ENCODE measurements around the gene PTGS2. TPM values are rescaled to one million over a fixed set of nuclear protein-coding genes. Genes with fewer than 3 reads are reported as not detected.

Gene PTGS2
- total RNA-seq, 1 experiment from 2014 or later, result 0.37 TPM

DNA sequence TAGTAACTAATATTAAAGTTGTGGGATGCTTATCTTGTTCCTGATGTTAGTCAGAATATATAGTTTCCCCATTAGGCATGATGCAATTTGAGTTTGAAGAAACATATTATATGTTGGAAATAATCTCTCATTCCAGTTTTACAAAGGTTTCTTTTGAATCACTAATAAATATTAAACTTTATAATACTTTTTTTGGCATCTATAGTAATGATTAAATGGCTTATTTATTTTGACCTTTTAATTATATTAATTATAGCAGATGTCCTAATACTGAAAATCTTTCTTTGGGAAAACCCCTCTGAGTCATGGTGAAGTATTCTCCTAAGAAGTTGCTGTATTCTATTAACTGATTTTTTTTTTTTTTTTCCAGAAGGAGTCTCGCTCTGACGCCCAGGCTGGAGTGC is 28.5 kb upstream of the PTGS2 start:
- Histone ChIP-seq H4K91ac (ENCODE audit: insufficient read length, low read depth, low read length) (no peak overlapping the region), H3K18ac (ENCODE audit: insufficient read length, low read depth, low read length) (no peak overlapping the region), H2BK20ac (ENCODE audit: low read depth, low read length, poor library complexity, severe bottlenecking) (no peak overlapping the region), H4K20me1 (ENCODE audit: control insufficient read depth, insufficient read depth, insufficient read length) (no peaks in the 10 kb centered on the region), H2BK15ac (ENCODE audit: low read depth, low read length) (no peak overlapping the region), H2BK12ac (ENCODE audit: insufficient read length, low read depth, low read length) (no peak overlapping the region), H4K8ac (replicated peaks; ENCODE audit: insufficient read length, low read depth, low read length) (no peak overlapping the region), H3K27ac (ENCODE audit: insufficient read length, low read depth, low read length) (no peak overlapping the region), H3K9ac (ENCODE audit: extremely low read depth, insufficient read length, low read length) (no peak overlapping the region), H3K56ac (ENCODE audit: insufficient read length, low read depth, low read length) (no peak overlapping the region), H3K27me3 (ENCODE audit: insufficient read depth, low read length) (no peaks in the 10 kb centered on the region), H4K5ac (ENCODE audit: insufficient read length, low read depth, low read length) (no peak overlapping the region), H3K14ac (ENCODE audit: insufficient read depth, low read length) (no peak overlapping the region), H3K4me2 (ENCODE audit: insufficient read depth, insufficient read length, low read length) (no peak overlapping the region), H2BK5ac (ENCODE audit: insufficient read length, low read length) (no peak overlapping the region), H3K79me1 (ENCODE audit: insufficient read depth, low read depth, low read length, poor library complexity, severe bottlenecking) (no peaks in the 10 kb centered on the region), H2BK120ac (ENCODE audit: low read depth, low read length, poor library complexity, severe bottlenecking) (no peak overlapping the region), H3K79me2 (ENCODE audit: insufficient read depth, low read length) (no peaks in the 10 kb centered on the region), H2AFZ (ENCODE audit: low read length) (no peak overlapping the region), H3K4me1 (ENCODE audit: insufficient read depth, low read length) (no peaks in the 10 kb centered on the region), H3K23me2 (ENCODE audit: insufficient read length, low read depth, low read length, poor library complexity, severe bottlenecking) (no peaks in the 10 kb centered on the region), H3K23ac (ENCODE audit: insufficient read length, low read depth, low read length) (no peak overlapping the region), H2AK5ac (ENCODE audit: insufficient read length, low read length) (no peak overlapping the region), H3K4ac (ENCODE audit: low read depth, low read length) (no peak overlapping the region), H3T11ph (ENCODE audit: low read length) (no peak overlapping the region), H3K9me3 (ENCODE audit: control insufficient read depth, low read depth, low read length) (no peaks in the 10 kb centered on the region)
- TF ChIP-seq, protein P1, sequence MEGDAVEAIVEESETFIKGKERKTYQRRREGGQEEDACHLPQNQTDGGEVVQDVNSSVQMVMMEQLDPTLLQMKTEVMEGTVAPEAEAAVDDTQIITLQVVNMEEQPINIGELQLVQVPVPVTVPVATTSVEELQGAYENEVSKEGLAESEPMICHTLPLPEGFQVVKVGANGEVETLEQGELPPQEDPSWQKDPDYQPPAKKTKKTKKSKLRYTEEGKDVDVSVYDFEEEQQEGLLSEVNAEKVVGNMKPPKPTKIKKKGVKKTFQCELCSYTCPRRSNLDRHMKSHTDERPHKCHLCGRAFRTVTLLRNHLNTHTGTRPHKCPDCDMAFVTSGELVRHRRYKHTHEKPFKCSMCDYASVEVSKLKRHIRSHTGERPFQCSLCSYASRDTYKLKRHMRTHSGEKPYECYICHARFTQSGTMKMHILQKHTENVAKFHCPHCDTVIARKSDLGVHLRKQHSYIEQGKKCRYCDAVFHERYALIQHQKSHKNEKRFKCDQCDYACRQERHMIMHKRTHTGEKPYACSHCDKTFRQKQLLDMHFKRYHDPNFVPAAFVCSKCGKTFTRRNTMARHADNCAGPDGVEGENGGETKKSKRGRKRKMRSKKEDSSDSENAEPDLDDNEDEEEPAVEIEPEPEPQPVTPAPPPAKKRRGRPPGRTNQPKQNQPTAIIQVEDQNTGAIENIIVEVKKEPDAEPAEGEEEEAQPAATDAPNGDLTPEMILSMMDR (conservative IDR thresholded peaks at IDR 0.05), result no peak
- no CpG with 5 or more reads among the region's 2 CpGs for WGBS (ENCODE audit: extremely low coverage, insufficient read length, low lambda C conversion rate)
- Mint-ChIP-seq H3K4me3 (no peak overlapping the region), H3K4me1 (peaks cover 0 to 4% of the 10 kb centered on the region in 2 experiments; a peak in 2 of 4 replicates), H3K27ac (no peak overlapping the region), H3K9me3 (no peaks in the 10 kb centered on the region), H3K27me3 (ENCODE audit: low read depth) (no peaks in the 10 kb centered on the region), H3K36me3 (ENCODE audit: insufficient read depth in 1 of 3, low read depth in 3 of 3) (no peaks in the 10 kb centered on the region)
- DNase-seq, result no peak
